ENCODE data around the gene TAAR6.
A peak's percentile ranks its signal among the peaks of the same experiment; 100 is the strongest.
"Not testable (repeated sequence)": the region's sequence is repeated elsewhere in the genome, so short reads cannot be mapped to it uniquely, and the experiment has no call there.

TAAR6 gene

GRCh38 chr6:132570221-132570777 is at the start of gene TAAR6:
Gene TAAR6 (plus strand): TSS chr6:132570322. CDS start chr6:132570322, 0 bp downstream.
- DNase-seq, result no peak

- no peak for DNase-seq
Measured at GRCh38 chr6:132520953-132521352, 49.2 kb upstream of the TAAR6 start.

- DNase-seq, result no peak
Measured at GRCh38 chr6:132524646-132525045, 45.5 kb upstream of the TAAR6 start.

- no peak for DNase-seq
Measured at GRCh38 chr6:132525866-132526265, 44.3 kb upstream of the TAAR6 start.

GRCh38 chr6:132526461-132526860 is 43.7 kb upstream of the TAAR6 start:
- no peak for DNase-seq

- DNase-seq, result no peak
Measured at GRCh38 chr6:132527791-132528190, 42.3 kb upstream of the TAAR6 start.

- DNase-seq, result peak in 1 of 2 donors; percentile 54
Measured at GRCh38 chr6:132530293-132530974, 39.7 kb upstream of the TAAR6 start.

GRCh38 chr6:132534546-132534945 is 35.6 kb upstream of the TAAR6 start:
- DNase-seq, result not testable (repeated sequence)

GRCh38 chr6:132537145-132537544 is 33.0 kb upstream of the TAAR6 start:
- no peak for DNase-seq

- no peak for DNase-seq
Measured at GRCh38 chr6:132537977-132538376, 32.1 kb upstream of the TAAR6 start, which contains the start of gene TAAR9. Gene TAAR9 (plus strand): TSS chr6:132538277. CDS start chr6:132538290, 13 bp downstream.

GRCh38 chr6:132544826-132545225 is 25.3 kb upstream of the TAAR6 start:
- DNase-seq, result no peak

GRCh38 chr6:132548746-132549463 is 21.2 kb upstream of the TAAR6 start:
- DNase-seq, result no peak

GRCh38 chr6:132551214-132551613 is 18.9 kb upstream of the TAAR6 start:
- DNase-seq, result no peak

GRCh38 chr6:132552372-132552771 is 17.8 kb upstream of the TAAR6 start, which contains the start of gene TAAR8:
Gene TAAR8 (plus strand): TSS chr6:132552672. CDS start chr6:132552693, 21 bp downstream.
- DNase-seq, result no peak

- not testable (repeated sequence) for DNase-seq
Measured at GRCh38 chr6:132560087-132560486, 10.0 kb upstream of the TAAR6 start.

- DNase-seq, result no peak
Measured at GRCh38 chr6:132566404-132566803, 3.7 kb upstream of the TAAR6 start.

GRCh38 chr6:132567566-132567965 is 2.6 kb upstream of the TAAR6 start:
- DNase-seq, result no peak

GRCh38 chr6:132568611-132569010 is 1.5 kb upstream of the TAAR6 start:
- no peak for DNase-seq

GRCh38 chr6:132569170-132569569 is 952 bp upstream of the TAAR6 start:
- no peak for DNase-seq

- no peak for DNase-seq
Measured at GRCh38 chr6:132571774-132572173, 1.7 kb downstream of the TAAR6 start.

GRCh38 chr6:132584698-132585097 is 14.6 kb downstream of the TAAR6 start:
- no peak for DNase-seq

GRCh38 chr6:132587424-132587823 is 17.3 kb downstream of the TAAR6 start:
- no peak for DNase-seq

GRCh38 chr6:132589454-132589853 is 19.3 kb downstream of the TAAR6 start, which contains the start of gene TAAR5:
Gene TAAR5 (minus strand): TSS chr6:132589741. CDS start chr6:132589686, 55 bp downstream.
- DNase-seq, result no peak

- DNase-seq, result no peak
Measured at GRCh38 chr6:132590362-132590761, 20.2 kb downstream of the TAAR6 start.
